K562 (cell line): ENCODE measurements around the gene CDRT4. TPM values are rescaled to one million over a fixed set of nuclear protein-coding genes. Genes with fewer than 3 reads are reported as not detected.

Source experiments
- ATAC-seq: fragments of 200-7000 bp; cut with Tn5 transposase; 3 replicates; pipeline ENCODE4 v1.9.1; 2020; ENCODE audit warnings: moderate library complexity
- BruUV-seq: library from RNA; stranded (reverse); fragments of 400-500 nt; replicated peaks from 2 replicates; lab custom pipeline; 2021; lab: Mats Ljungman, UMichigan
- CTCF ChIA-PET: fragments of 300-600 bp; formaldehyde crosslinking; extraction: SDS; loops from one replicate; lab custom pipeline; 2021; ENCODE audit warnings: low intra/inter-chr PET ratio; lab: Yijun Ruan, JAX
- POLR2A ChIA-PET: fragments of 300-600, 350-650 bp; sonication (Branson Sonifier 250); formaldehyde crosslinking; extraction: SDS; loops from one replicate; lab custom pipeline; 2021; ENCODE audit warnings: antibody characterized with exemption, inconsistent platforms; lab: Yijun Ruan, JAX
- DNase-seq, 4 experiments: peaks; one replicate each; pipeline versions ENCODE4 v3.0.0 to v3.0.0-alpha.2; 2011 to 2018; ENCODE audit warnings: low spot score in 3 of 4, mixed read lengths in 3 of 4; ENCODE audit errors: extremely low read depth in 1 of 4
- FAIRE-seq: peaks from 2 replicates; lab custom pipeline; 2011; peaks lifted over from hg19 to GRCh38; lab: Jason Lieb, UNC
- H2AFZ ChIP-seq: 2 replicates; pipeline ENCODE4 v1.6.0; 2011; ENCODE audit warnings: low read depth, low read length, control low read depth, inconsistent platforms
- H3K27ac ChIP-seq: fragments of 200-600 bp; 3 replicates; pipeline ENCODE4 v1.8.0; 2011; ENCODE audit warnings: low read depth, mild to moderate bottlenecking, control low read depth, inconsistent platforms, low read length, moderate library complexity, mixed read lengths; ENCODE audit errors: extremely low read depth
- H3K27me3 ChIP-seq, 2 experiments: fragments of 300-600 bp in 1 of 2; 2 replicates in 1 of 2; 3 replicates in 1 of 2; pipeline versions ENCODE4 v1.6.0 to v1.8.0; 2011; ENCODE audit warnings: inconsistent platforms in 2 of 2, low read length in 2 of 2, mild to moderate bottlenecking in 1 of 2, mixed read lengths in 1 of 2, moderate library complexity in 1 of 2; ENCODE audit not compliant: control insufficient read depth in 2 of 2, insufficient read depth in 2 of 2
- H3K36me3 ChIP-seq: fragments of 300-600 bp; 3 replicates; pipeline ENCODE4 v1.8.0; 2011; ENCODE audit warnings: mild to moderate bottlenecking, low read length, inconsistent platforms; ENCODE audit not compliant: control insufficient read depth, insufficient read depth
- H3K4me1 ChIP-seq, 2 experiments: fragments of 200-600 bp in 1 of 2; replicated peaks in 1 of 2; 2 replicates in 1 of 2; 3 replicates in 1 of 2; pipeline versions ENCODE4 v1.5.1 to v1.8.0; 2011; ENCODE audit warnings: inconsistent platforms in 2 of 2, low read length in 2 of 2, mild to moderate bottlenecking in 1 of 2, mixed read lengths in 1 of 2, moderate library complexity in 1 of 2; ENCODE audit not compliant: control insufficient read depth in 2 of 2, insufficient read depth in 2 of 2
- H3K4me2 ChIP-seq: 2 replicates; pipeline ENCODE4 v1.6.1; 2011; ENCODE audit warnings: low read length, control low read depth, inconsistent platforms, mixed read lengths; ENCODE audit not compliant: insufficient read depth
- H3K4me3 ChIP-seq: fragments of 200-600 bp; sonication (generic), shearing (Covaris generic); 2 replicates; pipeline ENCODE4 v1.5.1; 2016; ENCODE audit warnings: control low read depth, inconsistent platforms
- H3K79me2 ChIP-seq: fragments of 200-600 bp; 3 replicates; pipeline ENCODE4 v1.8.0; 2011; ENCODE audit warnings: low read length, inconsistent platforms; ENCODE audit not compliant: control insufficient read depth, insufficient read depth
- H3K9ac ChIP-seq, 2 experiments: 2 replicates each; pipeline versions ENCODE4 v1.6.0 to v1.6.1; 2011; ENCODE audit warnings: low read depth in 2 of 2, low read length in 2 of 2, control low read depth in 1 of 2, inconsistent platforms in 1 of 2, mild to moderate bottlenecking in 1 of 2, mixed read lengths in 1 of 2; ENCODE audit not compliant: insufficient read depth in 1 of 2
- H3K9me1 ChIP-seq: one replicate; pipeline ENCODE4 v1.6.0; 2011; ENCODE audit warnings: inconsistent platforms, mild to moderate bottlenecking, low read length, moderate library complexity; ENCODE audit not compliant: control insufficient read depth, insufficient read depth
- H3K9me3 ChIP-seq: replicated peaks from 2 replicates; pipeline ENCODE4 v1.5.1; 2011; ENCODE audit warnings: low read depth, low read length, inconsistent platforms; ENCODE audit not compliant: control insufficient read depth, insufficient read depth
- H4K20me1 ChIP-seq: replicated peaks from 2 replicates; pipeline ENCODE4 v1.6.1; 2011; ENCODE audit warnings: low read length, inconsistent platforms, mixed read lengths; ENCODE audit not compliant: control insufficient read depth, insufficient read depth
- CHCHD3 ChIP-seq: fragments of 250-450 bp; sonication (Bioruptor Pico); IDR thresholded peaks from 2 replicates; pipeline ENCODE4 v2.1.2; 2022; ENCODE audit warnings: mild to moderate bottlenecking
- FOXA3 ChIP-seq, 2 experiments: fragments of 450-650 bp in 1 of 2; sonication (generic) in 1 of 2; formaldehyde crosslinking; IDR thresholded peaks in 1 of 2; conservative IDR thresholded peaks in 1 of 2; 2 replicates each; pipeline versions ENCODE4 v1.4.0 to v1.8.0; 2020 to 2022; ENCODE audit warnings: mild to moderate bottlenecking in 2 of 2, missing genetic modification reagents in 1 of 2
- HOMEZ ChIP-seq: fragments of 250-450 bp; sonication (Bioruptor Pico); IDR thresholded peaks from 2 replicates; pipeline ENCODE4 v1.4.0; 2020; ENCODE audit warnings: mild to moderate bottlenecking, moderate library complexity
- IFI16 ChIP-seq: fragments of 250-450 bp; sonication (Bioruptor Pico); IDR thresholded peaks from 2 replicates; pipeline ENCODE4 v2.1.2; 2022; ENCODE audit warnings: mild to moderate bottlenecking, inconsistent platforms
- MBD1 ChIP-seq: fragments of 250-450 bp; sonication (Bioruptor Pico); IDR thresholded peaks from 2 replicates; pipeline ENCODE4 v1.8.0; 2022; ENCODE audit warnings: inconsistent platforms
- PHF8 ChIP-seq: fragments of 200-600 bp; sonication (generic); IDR thresholded peaks from 2 replicates; pipeline ENCODE4 v1.6.1; 2012; ENCODE audit warnings: mixed run types, mild to moderate bottlenecking, inconsistent platforms, low read length, moderate library complexity, borderline replicate concordance
- POLR2AphosphoS2 ChIP-seq: IDR thresholded peaks from 2 replicates; pipeline ENCODE4 v1.6.1; 2012; ENCODE audit warnings: low read length, improper control_type of control experiment
- RBM34 ChIP-seq: fragments of 200-400 bp; formaldehyde crosslinking; IDR thresholded peaks from 2 replicates; pipeline ENCODE4 v1.6.1; 2018; ENCODE audit warnings: low read length, borderline replicate concordance; ENCODE audit not compliant: insufficient read depth
- THAP12 ChIP-seq: fragments of 250-450 bp; sonication (Bioruptor Pico); IDR thresholded peaks from 2 replicates; pipeline ENCODE4 v1.9.0; 2021; ENCODE audit warnings: mild to moderate bottlenecking, inconsistent platforms
- ZNF274 ChIP-seq: IDR thresholded peaks from 2 replicates; pipeline ENCODE4 v1.6.1; 2011; ENCODE audit warnings: low read depth, mild to moderate bottlenecking, low read length, moderate library complexity, borderline replicate concordance
- WGBS: fragments of 100-300 bp; shearing (Covaris generic); methylation state at CpG from one replicate; pipeline ENCODE4 v1.1.6; 2016; ENCODE audit warnings: low coverage, mixed read lengths; ENCODE audit not compliant: insufficient coverage; ENCODE audit errors: missing lambda C conversion rate; 5-methylcytosine and 5-hydroxymethylcytosine counted together
- in situ Hi-C: fragments of 300-500 bp; cut with MboI; formaldehyde crosslinking; loops from 4 replicates; pipeline ENCODE4 v1.15.0; 2018; ENCODE audit warnings: inconsistent platforms, mixed read lengths
- intact Hi-C: fragments of 100-400 bp; cut with micrococcal nuclease; formaldehyde crosslinking; loops from 2 replicates; pipeline ENCODE4 v1.14.2; 2022
- polyA plus RNA-seq, 8 experiments: library from polyadenylated mRNA; depleted of rRNA in 4 of 8; stranded (reverse) in 5 of 8; unstranded in 3 of 8; fragments of >200 nt; fragmentation: Nextera tagmentation in 2 of 8; fragmentation: Illumina TruSeq in 1 of 8; extraction: Ambion mirVana in 2 of 8; extraction: Trizol in 1 of 8; gene quantifications; 2 replicates each; pipeline versions ENCODE4 v1.2.1 to v1.2.3, GENCODE V29; 2011 to 2014; ENCODE audit warnings: inconsistent platforms in 1 of 8, missing spikeins in 1 of 8
- total RNA-seq, 7 experiments: library from RNA; depleted of rRNA in 6 of 7; stranded (reverse); fragments of >200 nt in 6 of 7; fragmentation: Illumina TruSeq in 2 of 7; extraction: Trizol in 2 of 7; gene quantifications; 2 replicates each; pipeline versions ENCODE4 v1.2.1 to v1.2.3, GENCODE V29; 2011 to 2021; ENCODE audit warnings: low replicate concordance in 1 of 7

CDRT4 gene
- total and polyA plus RNA-seq, 9 of the 15 experiments (the other 6 are each of a cell fraction or from before 2014, with no cell fraction given) = 1.7 to 6.4 (median 3.5) TPM

- no peaks in the 10 kb centered on the region for H3K4me1 ChIP-seq
- no peaks in the 10 kb centered on the region for H4K20me1 ChIP-seq
- no peak overlapping the region for H3K9ac ChIP-seq
- no peak overlapping the region for H3K27ac ChIP-seq
- no TSS peak for BruUV-seq
- no peak for FAIRE-seq
- ChIA-PET CTCF (no interaction called here), POLR2A (no interaction called here)
- WGBS = 2% methylated on average over 6 of the region's 7 CpGs
- no peak overlapping the region for H2AFZ ChIP-seq
- H3K79me2 ChIP-seq = no peaks in the 10 kb centered on the region
- ATAC-seq = no peak
- no peak for DNase-seq
- no peaks in the 10 kb centered on the region for H3K36me3 ChIP-seq
- peaks cover 12 to 38% of the 10 kb centered on the region in 2 experiments; a peak in 3 of 5 replicates for H3K27me3 ChIP-seq
- H3K9me3 ChIP-seq = no peaks in the 10 kb centered on the region
- TF ChIP-seq RBM34 (no peak), CHCHD3 (CRISPR knock-in tag) (no peak), ZNF274 (no peak), PHF8 (no peak), MBD1 (CRISPR knock-in tag) (no peak), THAP12 (CRISPR knock-in tag) (no peak), FOXA3 (CRISPR knock-in tag; conservative IDR thresholded peaks at IDR 0.05 in 1 of 2, IDR thresholded peaks at IDR 0.05 in 1 of 2) (no peak), IFI16 (CRISPR knock-in tag) (no peak), POLR2AphosphoS2 (no peak), HOMEZ (no peak)
- TF ChIP-seq, all 486 proteins: peak for 0
- intact Hi-C loops = no loop called here
- no peak overlapping the region for H3K4me3 ChIP-seq
- H3K4me2 ChIP-seq = no peak overlapping the region
- H3K9me1 ChIP-seq = no peaks in the 10 kb centered on the region
- in situ Hi-C loops = no loop called here
Measured at GRCh38 chr17:15418781-15419180, 48.6 kb downstream of the CDRT4 start.
